K562 (cell line): ENCODE data around the gene ASIC1. TPM values are rescaled to one million over a fixed set of nuclear protein-coding genes. Genes with fewer than 3 reads are reported as not detected.

ENCODE experiments used
- CBX3 ChIP-seq, 2 experiments: IDR thresholded peaks; 1 replicate in 1 of 2; 2 replicates in 1 of 2; pipeline ENCODE4 v1.6.1; 2012; ENCODE audit warnings: inconsistent platforms in 2 of 2, low read length in 2 of 2, borderline replicate concordance in 1 of 2, control low read depth in 1 of 2
- ELF4 ChIP-seq: fragments of 450-650 bp; formaldehyde crosslinking; IDR thresholded peaks from 2 replicates; pipeline ENCODE4 v1.4.0; 2022; ENCODE audit warnings: missing genetic modification characterization
- IFI16 ChIP-seq: fragments of 250-450 bp; sonication (Bioruptor Pico); IDR thresholded peaks from 2 replicates; pipeline ENCODE4 v2.1.2; 2022; ENCODE audit warnings: mild to moderate bottlenecking, inconsistent platforms
- MCM2 ChIP-seq: fragments of 450-650 bp; IDR thresholded peaks from 2 replicates; pipeline ENCODE4 v1.6.1; 2017; ENCODE audit warnings: low read depth, mild to moderate bottlenecking
- NFE2L1 ChIP-seq: fragments of 450-650 bp; IDR thresholded peaks from 2 replicates; pipeline ENCODE4 v1.6.1; 2016; ENCODE audit warnings: missing genetic modification characterization, low read depth, mild to moderate bottlenecking, missing compliant biosample characterization, moderate library complexity, borderline replicate concordance
- POLR2AphosphoS5 ChIP-seq: IDR thresholded peaks from 2 replicates; pipeline ENCODE4 v1.6.1; 2011; ENCODE audit warnings: mild to moderate bottlenecking, low read depth, low read length, moderate library complexity; ENCODE audit not compliant: control insufficient read depth, insufficient read depth
- SIRT6 ChIP-seq: IDR thresholded peaks from one replicate; pipeline ENCODE4 v1.6.1; 2012; ENCODE audit warnings: low read depth, mild to moderate bottlenecking, control low read depth, inconsistent platforms, low read length, moderate library complexity
- SLC30A9 ChIP-seq: fragments of 250-450 bp; sonication (Bioruptor Pico); IDR thresholded peaks from 2 replicates; pipeline ENCODE4 v1.8.0; 2022; ENCODE audit warnings: mild to moderate bottlenecking, moderate library complexity
- STAG1 ChIP-seq: sonication (generic); formaldehyde crosslinking; IDR thresholded peaks from 2 replicates; pipeline ENCODE4 v1.5.0; 2020; ENCODE audit warnings: missing genetic modification reagents, borderline replicate concordance
- YBX1 ChIP-seq: fragments of 450-650 bp; IDR thresholded peaks from 2 replicates; pipeline ENCODE4 v1.7.1; 2016; ENCODE audit warnings: mild to moderate bottlenecking
- ZNF696 ChIP-seq: fragments of 250-450 bp; sonication (Bioruptor Pico); conservative IDR thresholded peaks from 2 replicates; pipeline ENCODE4 v1.4.0; 2020; ENCODE audit warnings: mild to moderate bottlenecking, moderate library complexity
- polyA plus RNA-seq, 8 experiments: library from polyadenylated mRNA; depleted of rRNA in 4 of 8; stranded (reverse) in 5 of 8; unstranded in 3 of 8; fragments of >200 nt; fragmentation: Nextera tagmentation in 2 of 8; fragmentation: Illumina TruSeq in 1 of 8; extraction: Ambion mirVana in 2 of 8; extraction: Trizol in 1 of 8; gene quantifications; 2 replicates each; pipeline versions ENCODE4 v1.2.1 to v1.2.3, GENCODE V29; 2011 to 2014; ENCODE audit warnings: inconsistent platforms in 1 of 8, missing spikeins in 1 of 8
- total RNA-seq, 7 experiments: library from RNA; depleted of rRNA in 6 of 7; stranded (reverse); fragments of >200 nt in 6 of 7; fragmentation: Illumina TruSeq in 2 of 7; extraction: Trizol in 2 of 7; gene quantifications; 2 replicates each; pipeline versions ENCODE4 v1.2.1 to v1.2.3, GENCODE V29; 2011 to 2021; ENCODE audit warnings: low replicate concordance in 1 of 7
- TF ChIP-seq, protein P1 (sequence below): sonication (generic); formaldehyde crosslinking; IDR thresholded peaks from 2 replicates; pipeline ENCODE4 v1.8.1; 2023; ENCODE audit warnings: mild to moderate bottlenecking, missing genetic modification reagents, moderate library complexity
- TF ChIP-seq, protein P2 (sequence below): fragments of 450-650 bp; IDR thresholded peaks from 2 replicates; pipeline ENCODE4 v1.6.1; 2018; ENCODE audit not compliant: partially characterized antibody
- TF ChIP-seq, protein P3 (sequence below): sonication (generic); formaldehyde crosslinking; IDR thresholded peaks from 2 replicates; pipeline ENCODE4 v1.8.0; 2022; ENCODE audit warnings: mild to moderate bottlenecking, missing genetic modification reagents
- TF ChIP-seq, protein P4 (sequence below): fragments of 250-450 bp; sonication (Bioruptor Pico); IDR thresholded peaks from 2 replicates; pipeline ENCODE4 v1.4.0; 2020; ENCODE audit warnings: mild to moderate bottlenecking
- TF ChIP-seq, protein P5 (sequence below): fragments of 450-650 bp; formaldehyde crosslinking; IDR thresholded peaks from 2 replicates; pipeline ENCODE4 v1.4.0; 2020; ENCODE audit warnings: mild to moderate bottlenecking

ASIC1 gene
- total and polyA plus RNA-seq, 9 of the 15 experiments (the other 6 are each of a cell fraction or from before 2014, with no cell fraction given), result 0.01 to 1.7 (median 0.45) TPM

DNA sequence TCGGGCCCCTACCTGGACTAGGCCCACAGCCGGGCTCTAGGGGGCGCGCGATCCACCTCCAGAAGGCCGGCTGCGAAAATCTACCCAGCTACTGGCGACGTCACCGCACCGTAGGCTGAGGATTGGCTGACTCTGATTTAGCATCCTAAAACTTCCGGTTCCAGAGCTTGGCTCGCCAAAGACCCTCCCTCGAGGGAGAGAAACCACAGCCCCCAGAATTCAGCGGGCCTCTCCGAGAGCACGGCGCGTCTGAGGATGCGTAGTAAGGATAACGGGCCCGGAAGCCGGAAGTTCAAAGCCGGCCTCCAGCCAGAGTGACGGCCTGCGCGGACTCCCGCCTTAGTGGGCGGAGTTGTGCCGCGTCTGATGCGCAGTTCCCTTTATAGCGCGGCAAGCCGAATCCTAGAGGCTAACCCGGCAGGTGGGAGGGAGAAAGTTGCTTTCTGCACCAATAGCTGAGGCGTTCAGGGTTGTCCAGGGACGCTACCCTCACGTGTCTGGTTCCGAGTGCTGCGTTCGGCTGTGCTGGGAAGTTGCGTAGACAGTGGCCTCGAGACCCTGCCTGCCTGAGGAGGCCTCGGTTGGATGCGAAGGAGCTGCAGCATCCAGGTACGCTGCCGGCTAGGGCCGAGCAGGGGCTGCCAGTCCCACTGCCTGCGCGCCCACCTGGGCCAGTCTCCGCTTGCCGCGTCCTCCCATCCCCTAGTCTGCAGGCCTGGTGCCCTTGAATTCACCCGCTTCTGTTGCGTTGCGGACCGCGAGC is 54.5 kb downstream of the ASIC1 start, which contains the start of gene COX14 (continued):
- TF ChIP-seq, protein P1, sequence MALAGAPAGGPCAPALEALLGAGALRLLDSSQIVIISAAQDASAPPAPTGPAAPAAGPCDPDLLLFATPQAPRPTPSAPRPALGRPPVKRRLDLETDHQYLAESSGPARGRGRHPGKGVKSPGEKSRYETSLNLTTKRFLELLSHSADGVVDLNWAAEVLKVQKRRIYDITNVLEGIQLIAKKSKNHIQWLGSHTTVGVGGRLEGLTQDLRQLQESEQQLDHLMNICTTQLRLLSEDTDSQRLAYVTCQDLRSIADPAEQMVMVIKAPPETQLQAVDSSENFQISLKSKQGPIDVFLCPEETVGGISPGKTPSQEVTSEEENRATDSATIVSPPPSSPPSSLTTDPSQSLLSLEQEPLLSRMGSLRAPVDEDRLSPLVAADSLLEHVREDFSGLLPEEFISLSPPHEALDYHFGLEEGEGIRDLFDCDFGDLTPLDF (CRISPR knock-in tag), result no peak; the same call in 1 of the 2 replicates
- TF ChIP-seq, protein P2, sequence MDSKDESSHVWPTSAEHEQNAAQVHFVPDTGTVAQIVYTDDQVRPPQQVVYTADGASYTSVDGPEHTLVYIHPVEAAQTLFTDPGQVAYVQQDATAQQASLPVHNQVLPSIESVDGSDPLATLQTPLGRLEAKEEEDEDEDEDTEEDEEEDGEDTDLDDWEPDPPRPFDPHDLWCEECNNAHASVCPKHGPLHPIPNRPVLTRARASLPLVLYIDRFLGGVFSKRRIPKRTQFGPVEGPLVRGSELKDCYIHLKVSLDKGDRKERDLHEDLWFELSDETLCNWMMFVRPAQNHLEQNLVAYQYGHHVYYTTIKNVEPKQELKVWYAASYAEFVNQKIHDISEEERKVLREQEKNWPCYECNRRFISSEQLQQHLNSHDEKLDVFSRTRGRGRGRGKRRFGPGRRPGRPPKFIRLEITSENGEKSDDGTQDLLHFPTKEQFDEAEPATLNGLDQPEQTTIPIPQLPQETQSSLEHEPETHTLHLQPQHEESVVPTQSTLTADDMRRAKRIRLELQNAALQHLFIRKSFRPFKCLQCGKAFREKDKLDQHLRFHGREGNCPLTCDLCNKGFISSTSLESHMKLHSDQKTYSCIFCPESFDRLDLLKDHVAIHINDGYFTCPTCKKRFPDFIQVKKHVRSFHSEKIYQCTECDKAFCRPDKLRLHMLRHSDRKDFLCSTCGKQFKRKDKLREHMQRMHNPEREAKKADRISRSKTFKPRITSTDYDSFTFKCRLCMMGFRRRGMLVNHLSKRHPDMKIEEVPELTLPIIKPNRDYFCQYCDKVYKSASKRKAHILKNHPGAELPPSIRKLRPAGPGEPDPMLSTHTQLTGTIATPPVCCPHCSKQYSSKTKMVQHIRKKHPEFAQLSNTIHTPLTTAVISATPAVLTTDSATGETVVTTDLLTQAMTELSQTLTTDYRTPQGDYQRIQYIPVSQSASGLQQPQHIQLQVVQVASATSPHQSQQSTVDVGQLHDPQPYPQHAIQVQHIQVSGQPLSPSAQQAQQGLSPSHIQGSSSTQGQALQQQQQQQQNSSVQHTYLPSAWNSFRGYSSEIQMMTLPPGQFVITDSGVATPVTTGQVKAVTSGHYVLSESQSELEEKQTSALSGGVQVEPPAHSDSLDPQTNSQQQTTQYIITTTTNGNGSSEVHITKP, result peak; percentile 14
- TF ChIP-seq, protein P3, sequence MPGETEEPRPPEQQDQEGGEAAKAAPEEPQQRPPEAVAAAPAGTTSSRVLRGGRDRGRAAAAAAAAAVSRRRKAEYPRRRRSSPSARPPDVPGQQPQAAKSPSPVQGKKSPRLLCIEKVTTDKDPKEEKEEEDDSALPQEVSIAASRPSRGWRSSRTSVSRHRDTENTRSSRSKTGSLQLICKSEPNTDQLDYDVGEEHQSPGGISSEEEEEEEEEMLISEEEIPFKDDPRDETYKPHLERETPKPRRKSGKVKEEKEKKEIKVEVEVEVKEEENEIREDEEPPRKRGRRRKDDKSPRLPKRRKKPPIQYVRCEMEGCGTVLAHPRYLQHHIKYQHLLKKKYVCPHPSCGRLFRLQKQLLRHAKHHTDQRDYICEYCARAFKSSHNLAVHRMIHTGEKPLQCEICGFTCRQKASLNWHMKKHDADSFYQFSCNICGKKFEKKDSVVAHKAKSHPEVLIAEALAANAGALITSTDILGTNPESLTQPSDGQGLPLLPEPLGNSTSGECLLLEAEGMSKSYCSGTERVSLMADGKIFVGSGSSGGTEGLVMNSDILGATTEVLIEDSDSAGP (CRISPR knock-in tag), result no peak; the same call in 1 of the 2 replicates
- TF ChIP-seq, protein P4, sequence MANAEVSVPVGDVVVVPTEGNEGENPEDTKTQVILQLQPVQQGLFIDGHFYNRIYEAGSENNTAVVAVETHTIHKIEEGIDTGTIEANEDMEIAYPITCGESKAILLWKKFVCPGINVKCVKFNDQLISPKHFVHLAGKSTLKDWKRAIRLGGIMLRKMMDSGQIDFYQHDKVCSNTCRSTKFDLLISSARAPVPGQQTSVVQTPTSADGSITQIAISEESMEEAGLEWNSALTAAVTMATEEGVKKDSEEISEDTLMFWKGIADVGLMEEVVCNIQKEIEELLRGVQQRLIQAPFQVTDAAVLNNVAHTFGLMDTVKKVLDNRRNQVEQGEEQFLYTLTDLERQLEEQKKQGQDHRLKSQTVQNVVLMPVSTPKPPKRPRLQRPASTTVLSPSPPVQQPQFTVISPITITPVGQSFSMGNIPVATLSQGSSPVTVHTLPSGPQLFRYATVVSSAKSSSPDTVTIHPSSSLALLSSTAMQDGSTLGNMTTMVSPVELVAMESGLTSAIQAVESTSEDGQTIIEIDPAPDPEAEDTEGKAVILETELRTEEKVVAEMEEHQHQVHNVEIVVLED, result peak; percentile 60
- TF ChIP-seq IFI16 (no peak), SLC30A9 (CRISPR knock-in tag) (no peak), SIRT6 (no peak), NFE2L1 (tag) (no peak), YBX1 (no peak), MCM2 (no peak), ELF4 (CRISPR knock-in tag) (no peak), ZNF696 (CRISPR knock-in tag) (no peak), STAG1 (CRISPR knock-in tag) (no peak), POLR2AphosphoS5 (peak; percentile 54), CBX3 (IDR thresholded peaks at IDR 0.05; ENCODE audit: borderline replicate concordance in 1 of 2, low read length in 2 of 2) (no peak)
- TF ChIP-seq, protein P5, sequence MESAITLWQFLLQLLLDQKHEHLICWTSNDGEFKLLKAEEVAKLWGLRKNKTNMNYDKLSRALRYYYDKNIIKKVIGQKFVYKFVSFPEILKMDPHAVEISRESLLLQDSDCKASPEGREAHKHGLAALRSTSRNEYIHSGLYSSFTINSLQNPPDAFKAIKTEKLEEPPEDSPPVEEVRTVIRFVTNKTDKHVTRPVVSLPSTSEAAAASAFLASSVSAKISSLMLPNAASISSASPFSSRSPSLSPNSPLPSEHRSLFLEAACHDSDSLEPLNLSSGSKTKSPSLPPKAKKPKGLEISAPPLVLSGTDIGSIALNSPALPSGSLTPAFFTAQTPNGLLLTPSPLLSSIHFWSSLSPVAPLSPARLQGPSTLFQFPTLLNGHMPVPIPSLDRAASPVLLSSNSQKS, result no peak
